HepG2 (cell line): ENCODE data around the gene FAM174B. TPM values are rescaled to one million over a fixed set of nuclear protein-coding genes. Genes with fewer than 3 reads are reported as not detected.

Source experiments
- ATAC-seq: fragments of 200-7000 bp; cut with Tn5 transposase; 3 replicates; pipeline ENCODE4 v1.9.1; 2020; ENCODE audit warnings: mild to moderate bottlenecking, moderate library complexity
- BruUV-seq: library from RNA; stranded (reverse); fragments of 400-500 nt; replicated peaks from 2 replicates; lab custom pipeline; 2021; lab: Mats Ljungman, UMichigan
- CTCF ChIA-PET: fragments of 300-600 bp; formaldehyde crosslinking; extraction: SDS; loops from one replicate; lab custom pipeline; 2021; ENCODE audit warnings: low total read pairs, inconsistent platforms, low intra/inter-chr PET ratio; lab: Yijun Ruan, JAX
- POLR2A ChIA-PET: fragments of 350-600 bp; sonication (Branson Sonifier 250); formaldehyde crosslinking; loops from one replicate; lab custom pipeline; 2020; ENCODE audit warnings: antibody characterized with exemption, inconsistent platforms; lab: Yijun Ruan, JAX
- DNase-seq: peaks from one replicate; pipeline ENCODE4 v3.0.0-alpha.2; 2015; ENCODE audit warnings: low spot score
- FAIRE-seq: peaks from 3 replicates; lab custom pipeline; 2011; peaks lifted over from hg19 to GRCh38; lab: Jason Lieb, UNC
- H2AFZ ChIP-seq: one replicate; pipeline ENCODE4 v1.6.1; 2011; ENCODE audit warnings: low read length, inconsistent platforms
- H3K27ac ChIP-seq: fragments of 300-600 bp; 3 replicates; pipeline ENCODE4 v1.8.0; 2011; ENCODE audit warnings: mixed run types, mild to moderate bottlenecking, mixed read lengths, low read length, inconsistent platforms; ENCODE audit not compliant: insufficient read depth; ENCODE audit errors: extremely low read length
- H3K27me3 ChIP-seq, 2 experiments: fragments of 200-600 bp in 1 of 2; 2 replicates in 1 of 2; 3 replicates in 1 of 2; pipeline versions ENCODE4 v1.6.0 to v1.8.0; 2011; ENCODE audit warnings: low read length in 2 of 2, mild to moderate bottlenecking in 2 of 2, moderate library complexity in 2 of 2, inconsistent platforms in 1 of 2; ENCODE audit not compliant: insufficient read depth in 2 of 2, control insufficient read depth in 1 of 2
- H3K36me3 ChIP-seq, 2 experiments: fragments of 200-600 bp in 1 of 2; replicated peaks in 1 of 2; 2 replicates in 1 of 2; 3 replicates in 1 of 2; pipeline versions ENCODE4 v1.5.1 to v1.8.0; 2011; ENCODE audit warnings: low read length in 2 of 2, inconsistent platforms in 1 of 2; ENCODE audit not compliant: insufficient read depth in 2 of 2, control insufficient read depth in 1 of 2
- H3K4me1 ChIP-seq: 2 replicates; pipeline ENCODE4 v1.5.1; 2012; ENCODE audit warnings: low read length, inconsistent platforms; ENCODE audit not compliant: insufficient read depth
- H3K4me2 ChIP-seq: 2 replicates; pipeline ENCODE4 v1.6.0; 2011; ENCODE audit warnings: low read depth, low read length, inconsistent platforms
- H3K4me3 ChIP-seq, 3 experiments: fragments of 200-600 bp in 1 of 3; sonication (generic), shearing (Covaris generic) in 1 of 3; replicated peaks in 1 of 3; 2 replicates each; pipeline ENCODE4 v1.5.1; 2011 to 2016; ENCODE audit warnings: low read length in 3 of 3, inconsistent platforms in 2 of 3, low read depth in 2 of 3, mild to moderate bottlenecking in 2 of 3, control low read depth in 1 of 3, mixed read lengths in 1 of 3; ENCODE audit not compliant: insufficient read depth in 1 of 3
- H3K79me2 ChIP-seq: one replicate; pipeline ENCODE4 v1.6.1; 2011; ENCODE audit warnings: low read length, inconsistent platforms; ENCODE audit not compliant: insufficient read depth
- H3K9ac ChIP-seq: 2 replicates; pipeline ENCODE4 v1.6.0; 2011; ENCODE audit warnings: mild to moderate bottlenecking, low read depth, low read length, inconsistent platforms; ENCODE audit not compliant: insufficient read depth
- H3K9me3 ChIP-seq: 2 replicates; pipeline ENCODE4 v1.5.1; 2012; ENCODE audit warnings: mild to moderate bottlenecking, low read length
- H4K20me1 ChIP-seq: 2 replicates; pipeline ENCODE4 v1.6.0; 2011; ENCODE audit warnings: inconsistent platforms, mild to moderate bottlenecking, low read length, moderate library complexity; ENCODE audit not compliant: insufficient read depth
- CEBPB ChIP-seq: IDR thresholded peaks from 2 replicates; pipeline ENCODE4 v1.6.1; 2011; ENCODE audit warnings: low read depth, low read length, improper control_type of control experiment, borderline replicate concordance
- CHD4 ChIP-seq: fragments of 200-600 bp; sonication (generic); IDR thresholded peaks from 2 replicates; pipeline ENCODE4 v1.7.0; 2017; ENCODE audit warnings: mild to moderate bottlenecking, low read length, borderline replicate concordance
- HMG20A ChIP-seq: IDR thresholded peaks from 2 replicates; pipeline ENCODE4 v1.6.1; 2016; ENCODE audit warnings: borderline replicate concordance
- RXRA ChIP-seq: sonication (generic); formaldehyde crosslinking; IDR thresholded peaks from 2 replicates; pipeline ENCODE4 v1.5.1; 2020; ENCODE audit warnings: missing genetic modification reagents
- SYNCRIP ChIP-seq: fragments of 200-400 bp; formaldehyde crosslinking; IDR thresholded peaks from 2 replicates; pipeline ENCODE4 v1.6.1; 2018; ENCODE audit warnings: mild to moderate bottlenecking, low read depth, low read length; ENCODE audit not compliant: insufficient read depth
- WIZ ChIP-seq: sonication (generic); formaldehyde crosslinking; IDR thresholded peaks from 2 replicates; pipeline ENCODE4 v1.5.1; 2020; ENCODE audit warnings: mild to moderate bottlenecking, missing genetic modification reagents
- ZNF180 ChIP-seq: sonication (generic); formaldehyde crosslinking; IDR thresholded peaks from 2 replicates; pipeline ENCODE4 v1.4.0; 2020; ENCODE audit warnings: low read depth, missing genetic modification reagents, borderline replicate concordance
- ZNF550 ChIP-seq: sonication (generic); formaldehyde crosslinking; IDR thresholded peaks from 2 replicates; pipeline ENCODE4 v1.4.0; 2020; ENCODE audit warnings: mild to moderate bottlenecking, missing genetic modification reagents, borderline replicate concordance
- ZNF563 ChIP-seq: sonication (generic); formaldehyde crosslinking; IDR thresholded peaks from 2 replicates; pipeline ENCODE4 v1.8.0; 2022; ENCODE audit warnings: mild to moderate bottlenecking, moderate library complexity, missing genetic modification reagents
- ZNF660 ChIP-seq: sonication (generic); formaldehyde crosslinking; IDR thresholded peaks from 2 replicates; pipeline ENCODE4 v1.5.1; 2020; ENCODE audit warnings: mild to moderate bottlenecking, low read depth, missing genetic modification reagents, borderline replicate concordance
- WGBS: methylation state at CpG from one replicate; pipeline ENCODE4 v1.1.6; 2017; ENCODE audit warnings: low lambda C conversion rate; 5-methylcytosine and 5-hydroxymethylcytosine counted together
- in situ Hi-C: cut with HindIII; loops from 2 replicates; pipeline ENCODE4 v1.10.0; 2017; ENCODE audit warnings: low pct_unique_long_range_greater_than_20kb; ENCODE audit not compliant: extremely low pct_ligation_motif_present
- intact Hi-C: fragments of 100-400 bp; cut with micrococcal nuclease; formaldehyde crosslinking; loops from one replicate; pipeline ENCODE4 v1.10.0; 2022; ENCODE audit not compliant: unreplicated experiment
- polyA plus RNA-seq, 8 experiments: library from polyadenylated mRNA; depleted of rRNA in 3 of 8; stranded (reverse) in 7 of 8; unstranded in 1 of 8; fragments of >200 nt; fragmentation: Illumina TruSeq in 4 of 8; extraction: Trizol in 4 of 8; gene quantifications; 2 replicates each; pipeline versions ENCODE4 v1.2.1 to v1.2.3, GENCODE V29; 2011 to 2016; ENCODE audit warnings: low read depth in 4 of 8, missing spikeins in 1 of 8, mixed read lengths in 1 of 8; ENCODE audit not compliant: insufficient read depth in 1 of 8
- total RNA-seq, 5 experiments: library from RNA; depleted of rRNA; stranded (reverse); fragments of >200 nt; fragmentation: Illumina TruSeq; extraction: Trizol; gene quantifications; 2 replicates each; pipeline ENCODE4 v1.2.3, GENCODE V29; 2016; ENCODE audit warnings: low read depth in 1 of 5
- TF ChIP-seq, protein P1 (sequence below): sonication (generic); formaldehyde crosslinking; IDR thresholded peaks from 2 replicates; pipeline ENCODE4 v1.4.0; 2020; ENCODE audit warnings: missing genetic modification reagents
- TF ChIP-seq, protein P2 (sequence below), 2 experiments: fragments of 450-650 bp in 1 of 2; sonication (generic) in 1 of 2; formaldehyde crosslinking; IDR thresholded peaks; 2 replicates each; pipeline versions ENCODE4 v1.5.0 to v1.8.0; 2020 to 2022; ENCODE audit warnings: mild to moderate bottlenecking in 1 of 2, missing genetic modification reagents in 1 of 2
- TF ChIP-seq, protein P3 (sequence below): sonication (generic); formaldehyde crosslinking; IDR thresholded peaks from 2 replicates; pipeline ENCODE4 v1.5.0; 2020; ENCODE audit warnings: mild to moderate bottlenecking, missing genetic modification reagents
- TF ChIP-seq, protein P4 (sequence below): sonication (generic); formaldehyde crosslinking; IDR thresholded peaks from 2 replicates; pipeline ENCODE4 v1.4.0; 2020; ENCODE audit warnings: missing genetic modification reagents, borderline replicate concordance
- TF ChIP-seq, protein P5 (sequence below): fragments of 450-650 bp; IDR thresholded peaks from 2 replicates; pipeline ENCODE4 v1.6.1; 2016

The FAM174B gene
- total and polyA plus RNA-seq, 2 of the 13 experiments (the other 11 are each of a cell fraction or from before 2014, with no cell fraction given), result 0.90 to 2.1 TPM

DNA sequence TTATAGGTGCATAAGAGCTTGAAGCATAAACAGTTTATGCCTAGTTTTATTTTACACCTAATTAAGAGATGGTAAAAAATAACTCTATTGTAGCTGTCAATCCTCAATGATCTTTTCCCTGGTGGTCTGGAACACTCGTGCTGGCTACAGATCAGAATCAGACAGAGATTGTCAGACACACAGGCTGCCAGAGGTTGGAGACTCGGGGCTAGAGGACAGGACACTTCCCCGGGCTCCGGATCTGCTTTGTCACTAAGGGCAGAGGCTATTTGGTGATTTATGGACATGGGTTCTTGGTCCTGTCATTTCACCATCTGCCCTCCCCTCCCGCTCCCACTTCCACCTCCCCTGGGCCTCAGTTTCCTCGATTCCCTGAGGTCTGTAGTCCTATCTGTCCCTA lies 16.5 kb upstream of the FAM174B start:
- TF ChIP-seq, protein P1, sequence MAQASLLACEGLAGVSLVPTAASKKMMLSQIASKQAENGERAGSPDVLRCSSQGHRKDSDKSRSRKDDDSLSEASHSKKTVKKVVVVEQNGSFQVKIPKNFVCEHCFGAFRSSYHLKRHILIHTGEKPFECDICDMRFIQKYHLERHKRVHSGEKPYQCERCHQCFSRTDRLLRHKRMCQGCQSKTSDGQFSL (CRISPR knock-in tag), result no peak
- TF ChIP-seq, protein P2, sequence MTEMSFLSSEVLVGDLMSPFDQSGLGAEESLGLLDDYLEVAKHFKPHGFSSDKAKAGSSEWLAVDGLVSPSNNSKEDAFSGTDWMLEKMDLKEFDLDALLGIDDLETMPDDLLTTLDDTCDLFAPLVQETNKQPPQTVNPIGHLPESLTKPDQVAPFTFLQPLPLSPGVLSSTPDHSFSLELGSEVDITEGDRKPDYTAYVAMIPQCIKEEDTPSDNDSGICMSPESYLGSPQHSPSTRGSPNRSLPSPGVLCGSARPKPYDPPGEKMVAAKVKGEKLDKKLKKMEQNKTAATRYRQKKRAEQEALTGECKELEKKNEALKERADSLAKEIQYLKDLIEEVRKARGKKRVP (CRISPR knock-in tag; IDR thresholded peaks at IDR 0.05), result no peak
- TF ChIP-seq CEBPB (no peak), SYNCRIP (no peak), WIZ (no peak), ZNF550 (no peak), ZNF563 (CRISPR knock-in tag) (no peak), HMG20A (no peak), CHD4 (no peak), RXRA (no peak), ZNF180 (no peak), ZNF660 (CRISPR knock-in tag) (no peak)
- TF ChIP-seq, protein P3, sequence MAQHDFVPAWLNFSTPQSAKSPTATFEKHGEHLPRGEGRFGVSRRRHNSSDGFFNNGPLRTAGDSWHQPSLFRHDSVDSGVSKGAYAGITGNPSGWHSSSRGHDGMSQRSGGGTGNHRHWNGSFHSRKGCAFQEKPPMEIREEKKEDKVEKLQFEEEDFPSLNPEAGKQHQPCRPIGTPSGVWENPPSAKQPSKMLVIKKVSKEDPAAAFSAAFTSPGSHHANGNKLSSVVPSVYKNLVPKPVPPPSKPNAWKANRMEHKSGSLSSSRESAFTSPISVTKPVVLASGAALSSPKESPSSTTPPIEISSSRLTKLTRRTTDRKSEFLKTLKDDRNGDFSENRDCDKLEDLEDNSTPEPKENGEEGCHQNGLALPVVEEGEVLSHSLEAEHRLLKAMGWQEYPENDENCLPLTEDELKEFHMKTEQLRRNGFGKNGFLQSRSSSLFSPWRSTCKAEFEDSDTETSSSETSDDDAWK (CRISPR knock-in tag), result no peak
- TF ChIP-seq, protein P4, sequence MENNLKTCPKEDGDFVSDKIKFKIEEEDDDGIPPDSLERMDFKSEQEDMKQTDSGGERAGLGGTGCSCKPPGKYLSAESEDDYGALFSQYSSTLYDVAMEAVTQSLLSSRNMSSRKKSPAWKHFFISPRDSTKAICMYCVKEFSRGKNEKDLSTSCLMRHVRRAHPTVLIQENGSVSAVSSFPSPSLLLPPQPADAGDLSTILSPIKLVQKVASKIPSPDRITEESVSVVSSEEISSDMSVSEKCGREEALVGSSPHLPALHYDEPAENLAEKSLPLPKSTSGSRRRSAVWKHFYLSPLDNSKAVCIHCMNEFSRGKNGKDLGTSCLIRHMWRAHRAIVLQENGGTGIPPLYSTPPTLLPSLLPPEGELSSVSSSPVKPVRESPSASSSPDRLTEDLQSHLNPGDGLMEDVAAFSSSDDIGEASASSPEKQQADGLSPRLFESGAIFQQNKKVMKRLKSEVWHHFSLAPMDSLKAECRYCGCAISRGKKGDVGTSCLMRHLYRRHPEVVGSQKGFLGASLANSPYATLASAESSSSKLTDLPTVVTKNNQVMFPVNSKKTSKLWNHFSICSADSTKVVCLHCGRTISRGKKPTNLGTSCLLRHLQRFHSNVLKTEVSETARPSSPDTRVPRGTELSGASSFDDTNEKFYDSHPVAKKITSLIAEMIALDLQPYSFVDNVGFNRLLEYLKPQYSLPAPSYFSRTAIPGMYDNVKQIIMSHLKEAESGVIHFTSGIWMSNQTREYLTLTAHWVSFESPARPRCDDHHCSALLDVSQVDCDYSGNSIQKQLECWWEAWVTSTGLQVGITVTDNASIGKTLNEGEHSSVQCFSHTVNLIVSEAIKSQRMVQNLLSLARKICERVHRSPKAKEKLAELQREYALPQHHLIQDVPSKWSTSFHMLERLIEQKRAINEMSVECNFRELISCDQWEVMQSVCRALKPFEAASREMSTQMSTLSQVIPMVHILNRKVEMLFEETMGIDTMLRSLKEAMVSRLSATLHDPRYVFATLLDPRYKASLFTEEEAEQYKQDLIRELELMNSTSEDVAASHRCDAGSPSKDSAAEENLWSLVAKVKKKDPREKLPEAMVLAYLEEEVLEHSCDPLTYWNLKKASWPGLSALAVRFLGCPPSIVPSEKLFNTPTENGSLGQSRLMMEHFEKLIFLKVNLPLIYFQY, result no peak
- TF ChIP-seq, protein P5, sequence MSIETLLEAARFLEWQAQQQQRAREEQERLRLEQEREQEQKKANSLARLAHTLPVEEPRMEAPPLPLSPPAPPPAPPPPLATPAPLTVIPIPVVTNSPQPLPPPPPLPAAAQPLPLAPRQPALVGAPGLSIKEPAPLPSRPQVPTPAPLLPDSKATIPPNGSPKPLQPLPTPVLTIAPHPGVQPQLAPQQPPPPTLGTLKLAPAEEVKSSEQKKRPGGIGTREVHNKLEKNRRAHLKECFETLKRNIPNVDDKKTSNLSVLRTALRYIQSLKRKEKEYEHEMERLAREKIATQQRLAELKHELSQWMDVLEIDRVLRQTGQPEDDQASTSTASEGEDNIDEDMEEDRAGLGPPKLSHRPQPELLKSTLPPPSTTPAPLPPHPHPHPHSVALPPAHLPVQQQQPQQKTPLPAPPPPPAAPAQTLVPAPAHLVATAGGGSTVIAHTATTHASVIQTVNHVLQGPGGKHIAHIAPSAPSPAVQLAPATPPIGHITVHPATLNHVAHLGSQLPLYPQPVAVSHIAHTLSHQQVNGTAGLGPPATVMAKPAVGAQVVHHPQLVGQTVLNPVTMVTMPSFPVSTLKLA, result no peak
- H3K9me3 ChIP-seq, result no peaks in the 10 kb centered on the region
- H4K20me1 ChIP-seq, result no peaks in the 10 kb centered on the region
- no peaks in the 10 kb centered on the region for H3K79me2 ChIP-seq
- ATAC-seq (no peak), FAIRE-seq (no peak), DNase-seq (no peak)
- in situ Hi-C loops, result no loop called here
- no peak overlapping the region for H3K27ac ChIP-seq
- H3K4me2 ChIP-seq, result no peak overlapping the region
- peaks cover 0 to 33% of the 10 kb centered on the region in 2 experiments; a peak in 4 of 5 replicates for H3K27me3 ChIP-seq
- no peak overlapping the region for H3K9ac ChIP-seq
- no TSS peak for BruUV-seq
- POLR2A ChIA-PET, result no interaction called here
- H3K4me1 ChIP-seq, result peaks cover 14% of the 10 kb centered on the region
- intact Hi-C loops, result no loop called here
- 8% methylated on average over 6 of the region's 6 CpGs for WGBS
- H3K4me3 ChIP-seq, result no peak overlapping the region
- CTCF ChIA-PET, result no interaction called here
- no peak overlapping the region for H2AFZ ChIP-seq
- no peaks in the 10 kb centered on the region for H3K36me3 ChIP-seq
